Activated naive CD8-positive, alpha-beta T cell (primary cell): ENCODE results near the gene GPX4.
A peak's percentile ranks its signal among the peaks of the same experiment; 100 is the strongest.

Experiments used
- H3K27ac Mint-ChIP-seq: one replicate; pipeline ENCODE4 v1.8.0; 2021; ENCODE audit warnings: mixed read lengths
- H3K27me3 Mint-ChIP-seq: one replicate; pipeline ENCODE4 v1.8.0; 2021; ENCODE audit warnings: mixed read lengths
- H3K36me3 Mint-ChIP-seq: one replicate; pipeline ENCODE4 v1.8.0; 2021; ENCODE audit warnings: mixed read lengths
- H3K4me1 Mint-ChIP-seq: one replicate; pipeline ENCODE4 v1.8.0; 2021; ENCODE audit warnings: low read depth, mixed read lengths
- H3K4me3 Mint-ChIP-seq: one replicate; pipeline ENCODE4 v1.8.0; 2021; ENCODE audit warnings: mild to moderate bottlenecking, mixed read lengths
- H3K9me3 Mint-ChIP-seq: one replicate; pipeline ENCODE4 v1.8.0; 2021; ENCODE audit warnings: low read depth, mixed read lengths

GPX4 gene, protein sequence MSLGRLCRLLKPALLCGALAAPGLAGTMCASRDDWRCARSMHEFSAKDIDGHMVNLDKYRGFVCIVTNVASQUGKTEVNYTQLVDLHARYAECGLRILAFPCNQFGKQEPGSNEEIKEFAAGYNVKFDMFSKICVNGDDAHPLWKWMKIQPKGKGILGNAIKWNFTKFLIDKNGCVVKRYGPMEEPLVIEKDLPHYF

DNA sequence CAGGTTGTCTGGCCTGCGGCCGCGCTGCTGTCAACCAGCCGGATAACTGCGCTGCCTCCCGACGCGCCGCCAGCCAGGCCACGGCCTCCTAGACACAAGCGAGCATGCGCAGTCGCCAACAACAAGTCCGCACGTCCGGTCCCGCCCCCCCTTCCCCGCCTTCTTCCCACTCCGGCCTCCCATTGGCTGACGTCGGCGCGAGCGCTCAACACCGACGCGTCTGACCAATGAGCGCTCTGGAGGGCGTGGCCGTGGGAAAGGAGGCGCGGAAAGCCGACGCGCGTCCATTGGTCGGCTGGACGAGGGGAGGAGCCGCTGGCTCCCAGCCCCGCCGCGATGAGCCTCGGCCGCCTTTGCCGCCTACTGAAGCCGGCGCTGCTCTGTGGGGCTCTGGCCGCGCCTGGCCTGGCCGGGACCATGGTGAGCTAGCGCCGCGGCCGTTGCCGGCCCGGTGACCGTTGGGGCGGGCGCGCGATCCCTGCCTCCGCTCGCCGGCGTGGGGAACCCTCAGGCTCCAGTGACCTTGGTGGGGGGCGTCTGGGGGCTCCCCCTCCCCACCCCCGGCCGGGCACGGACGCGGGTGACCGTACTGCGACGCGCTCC lies at the start of gene GPX4:
GPX4 (plus strand) TSS at position 287 of the 603 bp plus-strand sequence; CDS start at position 337, 50 bp downstream.
- no peaks in the 10 kb centered on the region for H3K27me3 Mint-ChIP-seq
- no peaks in the 10 kb centered on the region for H3K9me3 Mint-ChIP-seq
- H3K36me3 Mint-ChIP-seq = no peaks in the 10 kb centered on the region
- H3K4me1 Mint-ChIP-seq = peaks cover 39% of the 10 kb centered on the region
- peak within 1 kb of the TSS; percentile 76 for H3K4me3 Mint-ChIP-seq
- peak within 1 kb of the TSS; percentile 90 for H3K27ac Mint-ChIP-seq

DNA sequence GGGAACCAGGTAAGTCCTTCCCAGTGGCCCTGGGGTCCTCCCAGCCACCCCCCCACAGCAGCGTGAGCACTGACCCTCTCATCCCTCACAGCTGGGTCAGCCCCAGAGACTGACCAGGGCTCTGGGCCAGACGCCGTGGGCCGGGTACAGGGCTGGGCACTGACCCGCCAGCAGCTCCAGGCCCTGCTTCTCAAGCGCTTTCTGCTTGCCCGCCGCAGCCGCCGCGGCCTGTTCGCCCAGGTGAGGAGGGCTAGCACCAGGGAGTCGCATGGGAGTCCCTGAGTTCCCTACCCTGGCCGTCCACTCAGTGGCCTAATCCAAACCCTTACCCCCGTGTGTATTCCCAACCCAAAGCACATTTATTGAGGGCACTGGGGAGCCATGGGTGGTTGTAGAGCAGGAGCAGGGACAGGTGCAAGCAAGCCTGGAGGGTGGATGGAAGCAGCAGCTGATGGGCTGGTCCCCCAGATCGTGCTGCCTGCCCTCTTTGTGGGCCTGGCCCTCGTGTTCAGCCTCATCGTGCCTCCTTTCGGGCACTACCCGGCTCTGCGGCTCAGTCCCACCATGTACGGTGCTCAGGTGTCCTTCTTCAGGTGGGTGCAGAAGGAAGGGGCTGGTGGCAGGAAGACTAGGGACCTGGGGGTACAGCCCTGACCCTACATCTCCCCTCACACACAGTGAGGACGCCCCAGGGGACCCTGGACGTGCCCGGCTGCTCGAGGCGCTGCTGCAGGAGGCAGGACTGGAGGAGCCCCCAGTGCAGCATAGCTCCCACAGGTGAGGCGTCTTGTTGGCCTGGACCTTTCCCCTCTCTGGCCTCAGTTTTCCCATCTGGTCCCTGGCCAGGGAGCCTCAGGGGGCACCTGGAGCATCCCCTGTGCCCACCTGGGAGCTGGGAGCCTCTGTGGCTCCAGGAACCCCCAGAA lies 49.4 kb upstream of the GPX4 start:
- peaks cover 14% of the 10 kb centered on the region for H3K36me3 Mint-ChIP-seq
- H3K27me3 Mint-ChIP-seq = no peaks in the 10 kb centered on the region
- H3K4me3 Mint-ChIP-seq = no peak overlapping the region
- peaks cover 15% of the 10 kb centered on the region for H3K4me1 Mint-ChIP-seq
- H3K27ac Mint-ChIP-seq = no peak overlapping the region
- H3K9me3 Mint-ChIP-seq = no peaks in the 10 kb centered on the region

DNA sequence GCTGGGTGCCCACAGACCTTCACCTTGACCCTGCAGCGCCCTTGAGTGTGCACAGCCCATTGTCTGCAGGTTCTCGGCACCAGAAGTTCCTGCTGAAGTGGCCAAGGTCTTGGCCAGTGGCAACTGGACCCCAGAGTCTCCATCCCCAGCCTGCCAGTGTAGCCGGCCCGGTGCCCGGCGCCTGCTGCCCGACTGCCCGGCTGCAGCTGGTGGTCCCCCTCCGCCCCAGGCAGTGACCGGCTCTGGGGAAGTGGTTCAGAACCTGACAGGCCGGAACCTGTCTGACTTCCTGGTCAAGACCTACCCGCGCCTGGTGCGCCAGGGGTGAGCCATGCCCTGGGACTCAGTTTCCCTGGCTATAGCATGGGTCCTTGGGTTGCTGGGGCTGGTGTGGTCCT lies 48.8 kb upstream of the GPX4 start:
- H3K4me1 Mint-ChIP-seq = peaks cover 15% of the 10 kb centered on the region
- H3K4me3 Mint-ChIP-seq = no peak overlapping the region
- H3K9me3 Mint-ChIP-seq = no peaks in the 10 kb centered on the region
- peaks cover 14% of the 10 kb centered on the region for H3K36me3 Mint-ChIP-seq
- no peaks in the 10 kb centered on the region for H3K27me3 Mint-ChIP-seq
- no peak overlapping the region for H3K27ac Mint-ChIP-seq

DNA sequence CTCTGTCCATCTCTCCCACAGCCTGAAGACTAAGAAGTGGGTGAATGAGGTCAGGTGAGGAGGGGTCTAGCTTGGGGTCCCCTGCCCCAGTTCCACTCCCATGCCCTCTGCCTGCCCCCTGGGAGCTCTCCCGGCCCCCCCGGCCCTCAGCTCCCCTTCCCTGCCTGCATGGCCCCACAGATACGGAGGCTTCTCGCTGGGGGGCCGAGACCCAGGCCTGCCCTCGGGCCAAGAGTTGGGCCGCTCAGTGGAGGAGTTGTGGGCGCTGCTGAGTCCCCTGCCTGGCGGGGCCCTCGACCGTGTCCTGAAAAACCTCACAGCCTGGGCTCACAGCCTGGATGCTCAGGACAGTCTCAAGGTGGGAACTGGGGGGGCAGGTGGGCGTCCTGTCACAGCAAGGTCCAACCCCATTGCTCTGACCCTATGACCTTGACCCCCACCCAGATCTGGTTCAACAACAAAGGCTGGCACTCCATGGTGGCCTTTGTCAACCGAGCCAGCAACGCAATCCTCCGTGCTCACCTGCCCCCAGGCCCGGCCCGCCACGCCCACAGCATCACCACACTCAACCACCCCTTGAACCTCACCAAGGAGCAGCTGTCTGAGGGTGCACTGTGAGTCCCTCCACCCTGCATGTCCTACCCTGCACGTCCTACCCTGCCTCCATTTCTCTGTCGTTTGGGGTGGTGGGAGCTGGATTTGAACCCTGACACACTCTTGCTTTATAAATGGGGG lies 47.7 kb upstream of the GPX4 start:
- Mint-ChIP-seq H3K27me3 (no peaks in the 10 kb centered on the region), H3K4me1 (peaks cover 15% of the 10 kb centered on the region), H3K4me3 (no peak overlapping the region), H3K9me3 (no peaks in the 10 kb centered on the region), H3K36me3 (peaks cover 14% of the 10 kb centered on the region), H3K27ac (no peak overlapping the region)

DNA sequence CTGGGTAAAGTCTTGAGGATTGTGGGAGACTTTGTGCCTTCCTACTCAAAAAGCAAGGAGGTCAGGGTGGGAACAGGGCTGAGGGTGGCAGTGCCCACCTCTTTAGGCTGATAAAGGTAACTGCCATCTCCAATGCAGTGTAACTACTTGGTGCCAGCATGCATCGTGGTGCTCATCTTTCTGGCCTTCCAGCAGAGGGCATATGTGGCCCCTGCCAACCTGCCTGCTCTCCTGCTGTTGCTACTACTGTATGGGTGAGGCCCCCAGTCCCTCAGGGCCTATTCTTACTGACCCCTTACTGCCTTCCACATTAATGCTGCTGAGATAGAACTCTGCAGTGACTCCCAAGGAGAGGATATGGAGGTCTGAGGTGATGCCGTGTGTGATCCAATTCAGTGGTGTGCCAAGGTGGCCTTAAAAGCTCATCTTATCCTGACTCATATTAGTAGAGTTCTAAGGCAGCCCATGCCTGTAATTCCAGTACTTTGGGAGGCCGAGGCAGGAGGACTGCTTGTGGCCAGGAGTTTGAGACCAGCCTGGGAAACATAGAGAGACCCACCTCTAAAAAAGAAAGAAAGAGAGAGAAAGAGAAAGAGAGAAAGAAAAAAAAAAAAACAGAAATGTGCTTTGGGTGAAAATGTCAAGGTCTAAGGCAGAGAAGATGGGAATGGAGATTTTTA lies 46.5 kb upstream of the GPX4 start:
- H3K36me3 Mint-ChIP-seq = peaks cover 14% of the 10 kb centered on the region
- peaks cover 15% of the 10 kb centered on the region for H3K4me1 Mint-ChIP-seq
- no peaks in the 10 kb centered on the region for H3K9me3 Mint-ChIP-seq
- no peak overlapping the region for H3K4me3 Mint-ChIP-seq
- peak overlapping the region; percentile 84 for H3K27ac Mint-ChIP-seq
- H3K27me3 Mint-ChIP-seq = no peaks in the 10 kb centered on the region

DNA sequence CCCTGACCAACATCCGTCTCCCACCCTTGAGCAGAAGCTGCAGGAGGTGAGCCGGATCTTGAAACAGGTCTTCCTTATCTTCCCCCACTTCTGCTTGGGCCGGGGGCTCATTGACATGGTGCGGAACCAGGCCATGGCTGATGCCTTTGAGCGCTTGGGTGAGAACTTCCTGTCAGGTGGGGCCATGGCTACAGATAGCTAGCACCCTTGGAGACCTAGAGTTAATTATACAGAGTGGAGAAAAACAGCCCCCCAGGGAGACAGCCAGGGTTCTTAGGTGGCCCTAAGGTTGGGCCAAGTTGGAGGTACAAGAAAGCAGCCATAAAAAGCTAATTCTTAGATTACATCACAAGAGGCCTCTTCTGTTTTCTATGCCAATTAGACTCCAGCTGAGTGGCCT lies 45.7 kb upstream of the GPX4 start:
- Mint-ChIP-seq H3K4me1 (peaks cover 13% of the 10 kb centered on the region), H3K27ac (peak overlapping the region; percentile 28), H3K4me3 (no peak overlapping the region), H3K9me3 (no peaks in the 10 kb centered on the region), H3K36me3 (peaks cover 14% of the 10 kb centered on the region), H3K27me3 (no peaks in the 10 kb centered on the region)

DNA sequence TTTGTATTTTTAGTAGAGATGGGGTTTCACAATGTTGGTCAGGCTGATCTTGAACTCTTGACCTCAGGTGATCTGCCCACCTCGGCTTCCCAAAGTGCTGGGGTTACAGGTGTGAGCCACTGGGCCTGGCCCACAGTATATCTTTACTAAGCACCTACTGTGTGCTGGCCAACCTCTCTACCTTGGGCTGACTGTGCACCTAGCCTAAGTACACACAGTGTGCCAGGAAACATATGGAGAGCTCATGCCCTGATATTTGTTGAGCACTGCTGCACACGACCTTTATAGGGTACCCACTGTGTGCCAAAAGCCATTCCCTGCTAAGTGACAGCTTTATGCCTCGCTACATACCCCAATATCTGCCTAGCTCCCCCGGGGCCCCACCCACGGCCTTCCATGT lies 43.1 kb upstream of the GPX4 start:
- no peaks in the 10 kb centered on the region for H3K9me3 Mint-ChIP-seq
- H3K27me3 Mint-ChIP-seq = no peaks in the 10 kb centered on the region
- no peak overlapping the region for H3K4me3 Mint-ChIP-seq
- H3K4me1 Mint-ChIP-seq = peaks cover 25% of the 10 kb centered on the region
- peaks cover 14% of the 10 kb centered on the region for H3K36me3 Mint-ChIP-seq
- no peak overlapping the region for H3K27ac Mint-ChIP-seq

DNA sequence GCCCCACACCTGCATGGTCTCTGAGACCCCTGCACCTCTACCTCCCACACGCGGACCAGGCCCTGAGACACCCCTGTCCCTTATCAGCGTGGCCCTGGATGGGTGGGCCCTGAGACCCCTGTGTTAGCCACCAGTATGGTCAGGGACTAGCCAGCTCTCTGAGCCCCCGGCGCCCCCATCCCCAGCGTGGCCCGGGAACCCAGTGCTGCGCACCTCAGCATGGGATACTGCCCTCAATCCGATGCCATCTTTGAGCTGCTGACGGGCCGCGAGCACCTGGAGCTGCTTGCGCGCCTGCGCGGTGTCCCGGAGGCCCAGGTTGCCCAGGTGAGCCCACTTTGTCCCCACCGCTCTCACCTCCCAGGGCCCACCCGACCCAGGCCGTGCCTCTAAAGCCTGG lies 41.8 kb upstream of the GPX4 start:
- Mint-ChIP-seq H3K36me3 (peaks cover 9% of the 10 kb centered on the region), H3K4me3 (no peak overlapping the region), H3K9me3 (no peaks in the 10 kb centered on the region), H3K4me1 (peaks cover 29% of the 10 kb centered on the region), H3K27me3 (no peaks in the 10 kb centered on the region), H3K27ac (no peak overlapping the region)

DNA sequence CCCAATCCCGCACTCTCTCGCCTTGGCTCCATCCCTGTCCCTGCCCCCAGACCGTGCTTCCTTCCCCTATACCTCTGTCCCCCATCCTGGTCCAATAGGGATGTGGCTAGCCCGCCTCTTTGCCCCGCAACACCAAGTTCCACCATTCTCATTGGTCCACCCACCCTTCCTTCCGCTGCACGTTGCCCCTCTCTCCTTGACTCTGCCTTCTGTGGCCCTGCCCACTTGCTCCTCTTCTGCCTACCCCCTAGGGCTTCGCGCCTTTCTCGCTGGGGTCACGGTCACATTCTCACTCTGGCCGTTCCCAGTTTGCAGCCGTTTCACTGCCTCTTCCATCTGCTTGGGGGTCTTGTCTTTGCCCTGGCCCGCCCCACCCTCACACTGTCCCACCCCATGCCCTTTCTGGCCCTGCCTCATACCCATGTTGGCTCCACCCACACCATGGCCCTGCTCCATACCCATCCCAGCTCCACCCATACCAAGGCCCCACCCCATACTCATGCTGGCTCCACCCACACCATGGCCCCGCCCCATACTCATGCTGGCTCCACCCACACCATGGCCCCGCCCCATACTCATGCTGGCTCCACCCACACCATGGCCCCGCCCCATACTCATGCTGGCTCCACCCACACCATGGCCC lies 41.3 kb upstream of the GPX4 start:
- Mint-ChIP-seq H3K9me3 (no peaks in the 10 kb centered on the region), H3K4me1 (peaks cover 25% of the 10 kb centered on the region), H3K4me3 (no peak overlapping the region), H3K27ac (no peak overlapping the region), H3K27me3 (no peaks in the 10 kb centered on the region), H3K36me3 (peaks cover 6% of the 10 kb centered on the region)

DNA sequence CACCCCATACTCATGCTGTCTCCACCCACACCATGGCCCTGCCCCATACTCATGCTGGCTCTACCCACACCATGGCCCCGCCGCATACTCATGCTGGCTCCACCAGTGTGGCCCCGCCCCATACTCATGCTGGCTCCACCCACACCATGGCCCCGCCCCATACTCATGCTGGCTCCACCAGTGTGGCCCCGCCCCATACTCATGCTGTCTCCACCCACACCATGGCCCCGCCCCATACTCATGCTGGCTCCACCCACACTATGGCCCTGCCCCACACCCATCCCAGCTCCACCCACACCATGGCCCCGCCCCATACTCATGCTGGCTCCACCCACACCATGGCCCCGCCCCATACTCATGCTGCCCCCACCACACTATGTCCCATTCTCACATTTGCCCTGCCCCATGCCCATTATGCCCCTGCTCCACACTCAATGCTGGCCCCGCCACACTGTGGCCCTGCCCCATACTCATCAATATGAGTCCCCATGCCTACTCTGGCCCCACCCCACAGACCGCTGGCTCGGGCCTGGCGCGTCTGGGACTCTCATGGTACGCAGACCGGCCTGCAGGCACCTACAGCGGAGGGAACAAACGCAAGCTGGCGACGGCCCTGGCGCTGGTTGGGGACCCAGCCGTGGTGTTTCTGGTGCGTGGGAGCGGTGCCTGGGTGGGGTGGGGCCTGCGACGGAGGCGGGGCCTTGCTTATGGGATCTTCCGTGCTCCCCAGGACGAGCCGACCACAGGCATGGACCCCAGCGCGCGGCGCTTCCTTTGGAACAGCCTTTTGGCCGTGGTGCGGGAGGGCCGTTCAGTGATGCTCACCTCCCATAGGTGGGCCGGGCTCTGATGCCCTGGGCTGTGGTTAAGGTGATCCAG lies 40.5 kb upstream of the GPX4 start:
- H3K36me3 Mint-ChIP-seq = peaks cover 2% of the 10 kb centered on the region
- peaks cover 20% of the 10 kb centered on the region for H3K4me1 Mint-ChIP-seq
- no peak overlapping the region for H3K27ac Mint-ChIP-seq
- H3K27me3 Mint-ChIP-seq = no peaks in the 10 kb centered on the region
- no peaks in the 10 kb centered on the region for H3K9me3 Mint-ChIP-seq
- H3K4me3 Mint-ChIP-seq = no peak overlapping the region

DNA sequence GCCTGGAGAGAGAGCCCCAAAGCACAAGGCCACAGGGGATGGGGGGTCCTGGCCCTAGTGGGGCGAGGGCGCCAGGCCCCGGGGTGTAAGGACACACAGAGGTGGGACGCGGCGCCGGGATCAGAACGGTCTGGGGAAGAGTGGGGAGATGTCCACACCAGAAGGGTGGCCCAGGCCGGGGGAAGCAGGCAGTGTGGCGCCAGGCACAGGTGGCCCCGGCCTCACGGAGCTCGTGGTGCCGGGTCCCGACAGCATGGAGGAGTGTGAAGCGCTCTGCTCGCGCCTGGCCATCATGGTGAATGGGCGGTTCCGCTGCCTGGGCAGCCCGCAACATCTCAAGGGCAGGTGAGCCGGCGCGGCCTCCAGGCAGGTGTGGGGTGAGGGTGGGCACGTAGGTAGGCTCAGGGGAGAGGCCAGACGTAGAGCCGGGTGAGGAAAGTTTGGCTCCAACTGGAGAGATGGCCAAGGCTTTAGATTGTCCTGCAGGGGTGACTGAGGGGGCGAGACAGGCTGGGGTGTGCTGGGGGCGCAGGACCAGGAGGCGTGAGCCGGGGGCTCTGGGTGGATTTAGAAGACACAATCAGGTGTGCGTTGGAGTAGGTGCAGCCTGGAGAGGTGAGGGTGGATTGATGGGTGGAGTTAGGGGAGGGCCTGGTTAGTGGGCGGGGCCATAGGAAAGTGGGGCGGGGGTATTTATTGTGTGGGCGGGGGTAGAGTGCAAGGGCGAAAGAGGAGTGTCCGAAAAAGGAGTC lies 39.7 kb upstream of the GPX4 start:
- H3K4me3 Mint-ChIP-seq = no peak overlapping the region
- H3K4me1 Mint-ChIP-seq = peaks cover 24% of the 10 kb centered on the region
- H3K36me3 Mint-ChIP-seq = peaks cover 5% of the 10 kb centered on the region
- H3K9me3 Mint-ChIP-seq = no peaks in the 10 kb centered on the region
- H3K27ac Mint-ChIP-seq = no peak overlapping the region
- no peaks in the 10 kb centered on the region for H3K27me3 Mint-ChIP-seq

DNA sequence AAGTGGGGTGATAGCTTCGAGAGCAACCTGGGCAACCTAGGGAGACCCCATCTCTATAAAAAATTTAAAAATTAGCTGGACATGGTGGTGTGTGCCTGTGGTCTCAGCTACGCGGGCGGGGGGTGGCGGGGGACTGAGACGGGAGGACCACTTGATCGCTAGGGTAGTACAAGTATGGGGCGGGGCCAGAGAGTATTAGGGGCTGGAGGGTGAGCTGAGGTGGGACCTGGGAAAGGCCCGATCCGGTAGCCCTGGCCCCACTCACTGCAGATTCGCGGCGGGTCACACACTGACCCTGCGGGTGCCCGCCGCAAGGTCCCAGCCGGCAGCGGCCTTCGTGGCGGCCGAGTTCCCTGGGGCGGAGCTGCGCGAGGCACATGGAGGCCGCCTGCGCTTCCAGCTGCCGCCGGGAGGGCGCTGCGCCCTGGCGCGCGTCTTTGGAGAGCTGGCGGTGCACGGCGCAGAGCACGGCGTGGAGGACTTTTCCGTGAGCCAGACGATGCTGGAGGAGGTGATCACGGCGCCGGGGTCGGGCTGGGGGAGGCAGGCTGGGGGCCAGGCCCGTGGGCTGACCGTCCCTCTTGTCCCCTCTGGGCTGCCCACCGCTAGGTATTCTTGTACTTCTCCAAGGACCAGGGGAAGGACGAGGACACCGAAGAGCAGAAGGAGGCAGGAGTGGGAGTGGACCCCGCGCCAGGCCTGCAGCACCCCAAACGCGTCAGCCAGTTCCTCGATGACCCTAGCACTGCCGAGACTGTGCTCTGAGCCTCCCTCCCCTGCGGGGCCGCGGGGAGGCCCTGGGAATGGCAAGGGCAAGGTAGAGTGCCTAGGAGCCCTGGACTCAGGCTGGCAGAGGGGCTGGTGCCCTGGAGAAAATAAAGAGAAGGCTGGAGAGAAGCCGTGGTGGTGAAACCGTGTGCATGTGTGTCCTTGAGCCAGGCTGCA lies 38.9 kb upstream of the GPX4 start:
- Mint-ChIP-seq H3K9me3 (no peaks in the 10 kb centered on the region), H3K4me1 (peaks cover 30% of the 10 kb centered on the region), H3K27ac (no peak overlapping the region), H3K4me3 (peak overlapping the region; percentile 63), H3K27me3 (no peaks in the 10 kb centered on the region), H3K36me3 (peaks cover 5% of the 10 kb centered on the region)
